HS-27A (cell line): Measurements from ENCODE around the gene TSSC4.

ENCODE experiments used
- DNase-seq: peaks from one replicate; pipeline ENCODE4 v3.0.0-alpha.2; 2012; ENCODE audit warnings: low read depth, missing footprints

TSSC4 gene

GRCh38 chr11:2386591-2386990 lies 14.0 kb upstream of the TSSC4 start:
- DNase-seq: no peak

GRCh38 chr11:2387266-2387987 lies 13.1 kb upstream of the TSSC4 start:
- no peak for DNase-seq

- DNase-seq: no peak
These were observed 11.8 kb upstream of the TSSC4 start for GRCh38 chr11:2388431-2389376.

- DNase-seq: no peak
These were observed 11.0 kb upstream of the TSSC4 start for GRCh38 chr11:2389377-2390026.

- no peak for DNase-seq
These were observed 10.3 kb upstream of the TSSC4 start for GRCh38 chr11:2390091-2390724.

- DNase-seq: peak; percentile 56
These were observed 9.8 kb upstream of the TSSC4 start for GRCh38 chr11:2390725-2391151.

GRCh38 chr11:2391181-2391975 lies 9.2 kb upstream of the TSSC4 start:
- no peak for DNase-seq

- DNase-seq: no peak
These were observed 8.2 kb upstream of the TSSC4 start for GRCh38 chr11:2392241-2392959.

GRCh38 chr11:2393111-2393868 lies 7.3 kb upstream of the TSSC4 start:
- DNase-seq: no peak

- no peak for DNase-seq
These were observed 6.4 kb upstream of the TSSC4 start for GRCh38 chr11:2393941-2394817.

GRCh38 chr11:2394818-2395105 lies 5.8 kb upstream of the TSSC4 start:
- DNase-seq: no peak

GRCh38 chr11:2395211-2395730 lies 5.3 kb upstream of the TSSC4 start:
- no peak for DNase-seq

GRCh38 chr11:2395856-2396255 lies 4.7 kb upstream of the TSSC4 start:
- DNase-seq: no peak

- no peak for DNase-seq
These were observed 4.1 kb upstream of the TSSC4 start for GRCh38 chr11:2396471-2396870.

- DNase-seq: no peak
These were observed 3.5 kb upstream of the TSSC4 start for GRCh38 chr11:2397005-2397404.

GRCh38 chr11:2398664-2399355 lies 1.7 kb upstream of the TSSC4 start:
- DNase-seq: no peak

- DNase-seq: no peak
These were observed 972 bp upstream of the TSSC4 start for GRCh38 chr11:2399488-2400068.
